H9 (cell line): ENCODE measurements around the gene ARL5B. TPM values are rescaled to one million over a fixed set of nuclear protein-coding genes. Genes with fewer than 3 reads are reported as not detected.

Source experiments
- DNase-seq: peaks from one replicate; pipeline ENCODE4 v3.0.0-alpha.2; 2017
- H2AFZ ChIP-seq: one replicate; pipeline ENCODE4 v1.6.1; 2013; ENCODE audit warnings: mild to moderate bottlenecking, low read length, control low read depth, moderate library complexity
- H2AK5ac ChIP-seq: 2 replicates; pipeline ENCODE4 v1.6.1; 2013; ENCODE audit warnings: low read length, control low read depth, mixed read lengths; ENCODE audit not compliant: insufficient read length
- H2BK120ac ChIP-seq: one replicate; pipeline ENCODE4 v1.6.1; 2013; ENCODE audit warnings: low read depth, mild to moderate bottlenecking, low read length, control low read depth, inconsistent platforms; ENCODE audit not compliant: poor library complexity, severe bottlenecking
- H2BK12ac ChIP-seq: 2 replicates; pipeline ENCODE4 v1.6.1; 2013; ENCODE audit warnings: low read length, control low read depth, mixed read lengths, low read depth; ENCODE audit not compliant: insufficient read length
- H2BK15ac ChIP-seq: 2 replicates; pipeline ENCODE4 v1.6.1; 2013; ENCODE audit warnings: low read depth, low read length, control low read depth
- H2BK20ac ChIP-seq: one replicate; pipeline ENCODE4 v1.6.1; 2013; ENCODE audit warnings: low read depth, mild to moderate bottlenecking, low read length, control low read depth, inconsistent platforms; ENCODE audit not compliant: poor library complexity, severe bottlenecking
- H2BK5ac ChIP-seq: 2 replicates; pipeline ENCODE4 v1.6.1; 2013; ENCODE audit warnings: low read length, control low read depth, mixed read lengths; ENCODE audit not compliant: insufficient read length
- H3K14ac ChIP-seq: 2 replicates; pipeline ENCODE4 v1.6.1; 2013; ENCODE audit warnings: low read length, control low read depth; ENCODE audit not compliant: insufficient read depth
- H3K18ac ChIP-seq: 2 replicates; pipeline ENCODE4 v1.6.1; 2013; ENCODE audit warnings: low read depth, mild to moderate bottlenecking, mixed read lengths, low read length, control low read depth; ENCODE audit not compliant: insufficient read length
- H3K23ac ChIP-seq: 2 replicates; pipeline ENCODE4 v1.6.1; 2013; ENCODE audit warnings: low read length, control low read depth, mixed read lengths, low read depth; ENCODE audit not compliant: insufficient read length
- H3K23me2 ChIP-seq: 2 replicates; pipeline ENCODE4 v1.6.1; 2013; ENCODE audit warnings: low read depth, mild to moderate bottlenecking, mixed read lengths, low read length, control low read depth; ENCODE audit not compliant: insufficient read length, poor library complexity, severe bottlenecking
- H3K27ac ChIP-seq: 2 replicates; pipeline ENCODE4 v1.5.1; 2013; ENCODE audit warnings: low read length, control low read depth, mixed read lengths, low read depth; ENCODE audit not compliant: insufficient read length
- H3K27me3 ChIP-seq: 2 replicates; pipeline ENCODE4 v1.6.1; 2013; ENCODE audit warnings: low read length, control low read depth, inconsistent platforms; ENCODE audit not compliant: insufficient read depth
- H3K4ac ChIP-seq: 2 replicates; pipeline ENCODE4 v1.6.1; 2013; ENCODE audit warnings: low read depth, mild to moderate bottlenecking, control low read depth, inconsistent platforms, low read length, moderate library complexity
- H3K4me1 ChIP-seq: 2 replicates; pipeline ENCODE4 v1.6.1; 2013; ENCODE audit warnings: low read length, control low read depth, inconsistent platforms; ENCODE audit not compliant: insufficient read depth
- H3K4me2 ChIP-seq: 2 replicates; pipeline ENCODE4 v1.6.1; 2013; ENCODE audit warnings: low read length, control low read depth, mixed read lengths; ENCODE audit not compliant: insufficient read length, insufficient read depth
- H3K56ac ChIP-seq: 2 replicates; pipeline ENCODE4 v1.6.1; 2013; ENCODE audit warnings: low read depth, mild to moderate bottlenecking, mixed read lengths, low read length, control low read depth; ENCODE audit not compliant: insufficient read length
- H3K79me1 ChIP-seq: 2 replicates; pipeline ENCODE4 v1.6.1; 2013; ENCODE audit warnings: low read depth, mild to moderate bottlenecking, moderate library complexity, low read length, control low read depth, inconsistent platforms; ENCODE audit not compliant: insufficient read depth, poor library complexity, severe bottlenecking
- H3K79me2 ChIP-seq: 2 replicates; pipeline ENCODE4 v1.6.1; 2013; ENCODE audit warnings: low read length, control low read depth, inconsistent platforms; ENCODE audit not compliant: insufficient read depth
- H3K9ac ChIP-seq: 2 replicates; pipeline ENCODE4 v1.6.1; 2013; ENCODE audit warnings: low read length, control low read depth, mixed read lengths; ENCODE audit not compliant: insufficient read length; ENCODE audit errors: extremely low read depth
- H3K9me3 ChIP-seq: one replicate; pipeline ENCODE4 v1.6.1; 2013; ENCODE audit warnings: low read depth, low read length, inconsistent platforms; ENCODE audit not compliant: control insufficient read depth
- H3T11ph ChIP-seq: one replicate; pipeline ENCODE4 v1.6.1; 2013; ENCODE audit warnings: mild to moderate bottlenecking, low read length, control low read depth, inconsistent platforms
- H4K20me1 ChIP-seq: one replicate; pipeline ENCODE4 v1.6.1; 2013; ENCODE audit not compliant: control insufficient read depth, insufficient read length, insufficient read depth
- H4K5ac ChIP-seq: 2 replicates; pipeline ENCODE4 v1.6.1; 2013; ENCODE audit warnings: low read depth, mild to moderate bottlenecking, mixed read lengths, low read length, control low read depth; ENCODE audit not compliant: insufficient read length
- H4K8ac ChIP-seq: replicated peaks from 2 replicates; pipeline ENCODE4 v1.6.1; 2013; ENCODE audit warnings: low read length, control low read depth, mixed read lengths, low read depth; ENCODE audit not compliant: insufficient read length
- H4K91ac ChIP-seq: 2 replicates; pipeline ENCODE4 v1.6.1; 2013; ENCODE audit warnings: low read depth, mild to moderate bottlenecking, moderate library complexity, mixed read lengths, low read length, control low read depth; ENCODE audit not compliant: insufficient read length
- H3K27ac Mint-ChIP-seq, 3 experiments: 2 replicates in 2 of 3; 3 replicates in 1 of 3; pipeline ENCODE4 v1.8.0; 2020 to 2021; ENCODE audit warnings: mixed read lengths in 3 of 3, mild to moderate bottlenecking in 1 of 3, moderate library complexity in 1 of 3
- H3K27me3 Mint-ChIP-seq: 2 replicates; pipeline ENCODE4 v1.8.0; 2021; ENCODE audit warnings: low read depth, mild to moderate bottlenecking, moderate library complexity, mixed read lengths
- H3K36me3 Mint-ChIP-seq, 3 experiments: 2 replicates in 2 of 3; 3 replicates in 1 of 3; pipeline ENCODE4 v1.8.0; 2020 to 2021; ENCODE audit warnings: low read depth in 3 of 3, mixed read lengths in 3 of 3; ENCODE audit not compliant: insufficient read depth in 1 of 3
- H3K4me1 Mint-ChIP-seq, 2 experiments: 2 replicates each; pipeline ENCODE4 v1.8.0; 2020; ENCODE audit warnings: mixed read lengths in 2 of 2
- H3K4me3 Mint-ChIP-seq, 2 experiments: 2 replicates in 1 of 2; 3 replicates in 1 of 2; pipeline ENCODE4 v1.8.0; 2020 to 2021; ENCODE audit warnings: mild to moderate bottlenecking in 2 of 2, mixed read lengths in 2 of 2, moderate library complexity in 1 of 2
- H3K9me3 Mint-ChIP-seq, 2 experiments: 2 replicates in 1 of 2; 3 replicates in 1 of 2; pipeline ENCODE4 v1.8.0; 2020; ENCODE audit warnings: mild to moderate bottlenecking in 2 of 2, mixed read lengths in 2 of 2, moderate library complexity in 1 of 2
- CTCF ChIP-seq: fragments of 200-600 bp; sonication (generic); conservative IDR thresholded peaks from 3 replicates; pipeline ENCODE4 v1.8.0; 2021; ENCODE audit warnings: antibody characterized with exemption, mild to moderate bottlenecking
- whole genome bisulfite sequencing: extraction: QIAGEN DNeasy Blood & Tissue Kit; methylation state at CpG from one replicate; pipeline ENCODE4 v1.1.7; 2013; ENCODE audit warnings: missing lambda C conversion rate, low lambda C conversion rate, mixed read lengths; ENCODE audit not compliant: insufficient read length; ENCODE audit errors: extremely low coverage; 5-methylcytosine and 5-hydroxymethylcytosine counted together
- total RNA-seq: library from RNA; stranded (reverse); gene quantifications from 2 replicates; pipeline ENCODE4 v1.2.1, GENCODE V29; 2021

Gene ARL5B
- total RNA-seq, 1 experiment from 2014 or later: 33.9 TPM

GRCh38 chr10:18680754-18681153 is 21.5 kb downstream of the ARL5B start:
- Histone ChIP-seq H3K56ac (no peak overlapping the region), H2BK20ac (no peak overlapping the region), H3K9ac (no peak overlapping the region), H4K91ac (no peak overlapping the region), H2AFZ (no peak overlapping the region), H3K27ac (no peak overlapping the region), H3K4me1 (no peaks in the 10 kb centered on the region), H4K20me1 (no peaks in the 10 kb centered on the region), H3K23ac (no peak overlapping the region), H3K4me2 (no peak overlapping the region), H3K18ac (no peak overlapping the region), H2BK15ac (no peak overlapping the region), H3T11ph (no peak overlapping the region), H4K5ac (no peak overlapping the region), H3K23me2 (no peaks in the 10 kb centered on the region), H3K79me2 (no peaks in the 10 kb centered on the region), H3K14ac (no peak overlapping the region), H3K9me3 (no peaks in the 10 kb centered on the region), H3K27me3 (no peaks in the 10 kb centered on the region), H3K79me1 (no peaks in the 10 kb centered on the region), H3K4ac (no peak overlapping the region), H2BK12ac (no peak overlapping the region), H2AK5ac (no peak overlapping the region), H4K8ac (no peak overlapping the region), H2BK120ac (no peak overlapping the region), H2BK5ac (no peak overlapping the region)
- H3K27me3 Mint-ChIP-seq: no peaks in the 10 kb centered on the region
- no CpG with 5 or more reads among the region's 3 CpGs for WGBS
- TF ChIP-seq CTCF: no peak
- H3K27ac Mint-ChIP-seq: no peak overlapping the region
- H3K9me3 Mint-ChIP-seq: no peaks in the 10 kb centered on the region
- H3K36me3 Mint-ChIP-seq: peaks cover under 1 to 10% (median 10%) of the 10 kb centered on the region in 3 experiments; a peak in 5 of 7 replicates
- H3K4me1 Mint-ChIP-seq: peaks cover 8 to 10% of the 10 kb centered on the region in 2 experiments
- no peak overlapping the region for H3K4me3 Mint-ChIP-seq
- no peak for DNase-seq
